ENCODE measurements around the gene ENPEP.

GRCh38 chr4:110510955-110511544, 35.1 kb downstream of the ENPEP start:
- TF ChIP-seq CTCF (IDR thresholded peaks at IDR 0.05) (peak; percentile 72 to 79 (median 77)), POLR2A (IDR thresholded peaks at IDR 0.05) (no peak)
